Activated CD4-positive, alpha-beta T cell treated with anti-CD3 and anti-CD28 coated beads for 36 hours (primary cell): ENCODE measurements around the gene CES3. TPM values are rescaled to one million over a fixed set of nuclear protein-coding genes. Genes with fewer than 3 reads are reported as not detected.

Source experiments
- ATAC-seq: fragments of 200-7000 bp; cut with Tn5 transposase; one replicate; pipeline ENCODE4 v1.10.0; 2021; ENCODE audit warnings: mild to moderate bottlenecking, moderate library complexity
- CTCF ChIA-PET: fragments of 350-600 bp; sonication (Branson Sonifier 250); formaldehyde crosslinking; loops from one replicate; lab custom pipeline; 2021; ENCODE audit warnings: antibody characterized with exemption; lab: Charles Lee
- POLR2A ChIA-PET: fragments of 350-600 bp; sonication (Branson Sonifier 250); formaldehyde crosslinking; loops from one replicate; lab custom pipeline; 2021; ENCODE audit warnings: antibody characterized with exemption, inconsistent platforms; lab: Charles Lee
- DNase-seq: peaks from one replicate; pipeline ENCODE4 v3.0.0-alpha.2; 2020
- H3K27ac Mint-ChIP-seq: one replicate; pipeline ENCODE4 v1.8.0; 2021; ENCODE audit warnings: mixed read lengths
- H3K27me3 Mint-ChIP-seq: one replicate; pipeline ENCODE4 v1.8.0; 2021; ENCODE audit warnings: mixed read lengths
- H3K36me3 Mint-ChIP-seq: one replicate; pipeline ENCODE4 v1.8.0; 2021; ENCODE audit warnings: low read depth, mixed read lengths
- H3K4me1 Mint-ChIP-seq: one replicate; pipeline ENCODE4 v1.8.0; 2021; ENCODE audit warnings: mixed read lengths
- H3K4me3 Mint-ChIP-seq: one replicate; pipeline ENCODE4 v1.8.0; 2021; ENCODE audit warnings: mild to moderate bottlenecking, moderate library complexity, mixed read lengths
- H3K9me3 Mint-ChIP-seq: one replicate; pipeline ENCODE4 v1.8.0; 2021; ENCODE audit warnings: low read depth, mixed read lengths
- intact Hi-C, 2 experiments: fragments of 100-400 bp; cut with DNase I in 1 of 2; cut with micrococcal nuclease in 1 of 2; formaldehyde crosslinking; loops; one replicate each; pipeline versions ENCODE4 v1.14.2 to v1.15.1; 2022 to 2024; cut with DNase I, micrococcal nuclease
- total RNA-seq, 2 experiments: library from RNA; stranded (reverse); gene quantifications; one replicate each; pipeline ENCODE4 v1.2.3, GENCODE V29; 2021

Gene CES3
- total RNA-seq, 2 experiments from 2014 or later = 1.6 to 1.9 TPM

DNA sequence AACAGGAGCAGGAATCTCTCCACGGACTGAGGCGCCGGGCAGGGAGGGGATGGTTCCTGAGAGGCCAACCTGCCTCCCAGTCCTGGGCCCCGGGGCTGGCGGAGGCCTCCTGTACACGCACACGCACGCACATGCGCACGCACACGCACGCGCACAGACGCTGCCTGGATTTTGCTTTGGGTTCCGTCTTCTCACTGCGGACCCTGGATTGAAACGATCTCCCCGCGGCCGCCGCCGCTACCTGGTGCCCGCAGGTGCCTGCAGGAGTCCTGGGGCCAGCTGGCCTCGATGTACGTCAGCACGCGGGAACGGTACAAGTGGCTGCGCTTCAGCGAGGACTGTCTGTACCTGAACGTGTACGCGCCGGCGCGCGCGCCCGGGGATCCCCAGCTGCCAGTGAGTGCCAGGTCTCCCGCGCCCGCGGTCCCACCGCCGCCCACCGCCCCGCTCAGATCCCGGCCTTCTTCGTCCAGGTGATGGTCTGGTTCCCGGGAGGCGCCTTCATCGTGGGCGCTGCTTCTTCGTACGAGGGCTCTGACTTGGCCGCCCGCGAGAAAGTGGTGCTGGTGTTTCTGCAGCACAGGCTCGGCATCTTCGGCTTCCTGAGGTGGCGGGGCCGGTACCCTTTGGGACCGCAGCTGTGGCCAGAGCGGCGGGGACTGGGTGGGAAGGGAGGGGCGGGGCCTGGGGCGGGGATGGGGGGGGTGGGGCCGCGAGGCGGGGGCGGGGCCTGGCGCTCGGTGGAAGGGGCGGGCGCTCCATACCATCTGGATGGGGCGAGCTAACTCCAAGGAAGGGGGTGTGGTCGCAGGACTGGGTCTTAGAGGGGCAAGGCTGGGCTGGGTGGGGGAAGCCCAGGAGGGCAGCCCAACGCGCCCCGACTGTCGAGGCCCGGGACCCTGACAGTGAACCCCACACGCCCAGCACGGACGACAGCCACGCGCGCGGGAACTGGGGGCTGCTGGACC is 39.6 kb downstream of the CES3 start:
- intact Hi-C loops = loop anchor here (1.0 to 2.0 kb wide), 3 partner anchors 13 to 16 kb away; no protein-coding TSS in a partner anchor
- no peaks in the 10 kb centered on the region for H3K9me3 Mint-ChIP-seq
- peak; percentile 80 for ATAC-seq
- peak overlapping the region; percentile 74 for H3K4me3 Mint-ChIP-seq
- POLR2A ChIA-PET = no interaction called here
- H3K36me3 Mint-ChIP-seq = peaks cover 5% of the 10 kb centered on the region
- peak overlapping the region; percentile 87 for H3K27ac Mint-ChIP-seq
- H3K4me1 Mint-ChIP-seq = peaks cover 15% of the 10 kb centered on the region
- DNase-seq = peak; percentile 79
- no peaks in the 10 kb centered on the region for H3K27me3 Mint-ChIP-seq
- CTCF ChIA-PET = interaction anchor here (2.0 kb wide), 1 partner anchor 17 kb away, joined by 5 read pairs; no protein-coding TSS in a partner anchor

DNA sequence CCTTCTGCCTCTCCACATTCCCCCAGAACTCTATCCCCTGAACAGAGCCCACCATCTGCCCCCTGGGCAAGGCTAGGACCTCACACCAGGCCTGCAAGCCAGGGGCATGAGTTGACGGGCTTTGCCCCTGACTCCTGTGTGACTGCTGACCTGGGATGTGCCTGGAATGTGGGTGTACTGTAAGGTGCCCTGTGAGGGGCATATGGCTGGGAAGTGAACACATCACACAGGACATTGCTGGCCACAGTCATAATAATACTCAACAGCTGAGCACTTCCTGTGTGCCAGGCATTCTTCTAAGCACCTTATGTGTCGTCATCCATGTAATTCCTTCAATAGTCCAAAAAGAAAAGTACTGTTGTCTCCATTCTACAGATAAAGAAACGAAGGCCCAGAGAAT is 40.7 kb downstream of the CES3 start:
- intact Hi-C loops = loop anchor here (1.0 to 2.0 kb wide), 2 partner anchors 12 to 17 kb away; no protein-coding TSS in a partner anchor
- ATAC-seq = no peak
- DNase-seq = no peak
- H3K36me3 Mint-ChIP-seq = peaks cover 5% of the 10 kb centered on the region
- peaks cover 15% of the 10 kb centered on the region for H3K4me1 Mint-ChIP-seq
- H3K9me3 Mint-ChIP-seq = no peaks in the 10 kb centered on the region
- CTCF ChIA-PET = interaction anchor here (0.5 to 2.0 kb wide), 2 partner anchors 16 to 265 kb away, joined by 3 to 5 read pairs; no protein-coding TSS in a partner anchor
- H3K4me3 Mint-ChIP-seq = peak overlapping the region; percentile 5
- H3K27me3 Mint-ChIP-seq = no peaks in the 10 kb centered on the region
- POLR2A ChIA-PET = no interaction called here
- no peak overlapping the region for H3K27ac Mint-ChIP-seq

GRCh38 chr16:67006930-67007658 is 46.0 kb downstream of the CES3 start:
- DNase-seq (no peak), ATAC-seq (peak; percentile 37)
- H3K4me1 Mint-ChIP-seq = peaks cover 5% of the 10 kb centered on the region
- ChIA-PET POLR2A (interaction anchor here (0.6 to 1.0 kb wide), 2 partner anchors 99 to 103 kb away, joined by 5 read pairs; no protein-coding TSS in a partner anchor), CTCF (interaction anchor here (0.5 to 1.7 kb wide), 7 partner anchors 11 to 596 kb away, joined by 3 to 14 read pairs (median 4); no protein-coding TSS in a partner anchor)
- H3K27me3 Mint-ChIP-seq = no peaks in the 10 kb centered on the region
- no peak overlapping the region for H3K4me3 Mint-ChIP-seq
- no peak overlapping the region for H3K27ac Mint-ChIP-seq
- peaks cover 5% of the 10 kb centered on the region for H3K36me3 Mint-ChIP-seq
- H3K9me3 Mint-ChIP-seq = no peaks in the 10 kb centered on the region
- intact Hi-C loops = no loop called here

- H3K4me3 Mint-ChIP-seq = no peak overlapping the region
- no peak overlapping the region for H3K27ac Mint-ChIP-seq
- POLR2A ChIA-PET = interaction anchor here (0.6 kb wide), 1 partner anchor 94 kb away, joined by 3 read pairs; no protein-coding TSS in a partner anchor
- peaks cover 10% of the 10 kb centered on the region for H3K4me1 Mint-ChIP-seq
- no peaks in the 10 kb centered on the region for H3K27me3 Mint-ChIP-seq
- ATAC-seq (no peak), DNase-seq (no peak)
- H3K9me3 Mint-ChIP-seq = no peaks in the 10 kb centered on the region
- H3K36me3 Mint-ChIP-seq = peaks cover 3% of the 10 kb centered on the region
- CTCF ChIA-PET = interaction anchor here (1.2 to 1.9 kb wide), 2 partner anchors 8 to 13 kb away, joined by 3 to 9 read pairs; no protein-coding TSS in a partner anchor
- intact Hi-C loops = no loop called here
These were observed 48.1 kb downstream of the CES3 start for GRCh38 chr16:67009158-67009557.

DNA sequence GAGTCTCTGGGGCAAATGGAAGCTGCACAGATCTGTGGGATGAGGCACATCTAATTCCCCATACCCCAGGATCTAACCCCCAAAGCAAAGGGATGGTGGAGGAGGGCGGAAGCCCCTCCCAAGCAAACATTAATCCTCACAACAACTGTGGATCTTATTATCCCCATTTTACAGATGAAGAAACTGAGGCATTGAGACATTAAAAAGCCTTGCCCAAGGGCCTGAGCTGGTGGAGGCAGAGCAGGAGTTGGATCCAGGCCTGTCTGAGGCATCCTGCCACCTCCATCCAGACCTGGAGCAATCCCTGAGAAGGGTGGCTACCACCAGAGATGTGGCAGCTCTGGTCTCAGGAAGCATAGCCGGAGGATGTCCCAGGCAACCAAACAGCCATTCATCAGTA is 50.2 kb downstream of the CES3 start:
- Mint-ChIP-seq H3K27ac (no peak overlapping the region), H3K27me3 (peaks cover 2% of the 10 kb centered on the region), H3K4me3 (no peak overlapping the region), H3K9me3 (no peaks in the 10 kb centered on the region), H3K4me1 (peaks cover 19% of the 10 kb centered on the region), H3K36me3 (no peaks in the 10 kb centered on the region)
- DNase-seq = no peak
- ChIA-PET POLR2A (interaction anchor here (0.6 kb wide), 2 partner anchors 157 to 298 kb away, joined by 3 to 9 read pairs; no protein-coding TSS in a partner anchor), CTCF (interaction anchor here (0.6 to 1.0 kb wide), 4 partner anchors 21 to 634 kb away, joined by 3 read pairs; no protein-coding TSS in a partner anchor)
- no peak for ATAC-seq
- intact Hi-C loops = no loop called here

DNA sequence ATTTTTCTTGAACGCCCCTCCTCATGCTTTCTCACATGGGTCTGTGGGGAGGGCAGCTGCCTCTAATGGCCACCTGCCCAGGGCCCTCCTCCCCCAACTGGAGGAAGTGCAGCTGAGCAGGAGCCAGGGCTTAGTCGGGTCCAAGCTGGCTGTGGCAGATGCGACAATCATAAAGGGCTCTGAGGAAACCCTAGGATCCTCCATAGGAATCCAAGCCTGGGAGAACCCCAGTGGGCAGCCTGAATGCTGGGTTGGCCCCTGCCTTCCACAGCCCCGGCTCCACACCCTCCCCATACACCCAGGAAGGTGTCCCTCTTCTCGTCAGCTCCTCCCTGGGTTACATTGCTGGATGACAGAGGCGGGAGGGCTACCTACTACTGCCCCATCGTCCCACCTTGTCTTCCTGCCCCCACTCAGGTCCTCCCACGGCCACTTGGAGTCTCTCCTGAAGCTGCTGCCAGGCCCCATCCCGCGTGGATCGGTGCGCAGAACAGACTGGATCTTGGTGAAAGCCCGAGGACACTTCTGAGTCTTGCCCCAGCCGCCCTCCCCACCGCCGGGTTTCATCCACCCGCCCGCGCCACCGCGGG is 52.3 kb downstream of the CES3 start:
- Mint-ChIP-seq H3K9me3 (no peaks in the 10 kb centered on the region), H3K27me3 (peaks cover 2% of the 10 kb centered on the region), H3K27ac (peak overlapping the region; percentile 60), H3K4me3 (peak overlapping the region; percentile 73), H3K4me1 (peaks cover 17% of the 10 kb centered on the region), H3K36me3 (no peaks in the 10 kb centered on the region)
- DNase-seq (no peak), ATAC-seq (no peak)
- CTCF ChIA-PET = interaction anchor here (0.5 to 2.9 kb wide), 19 partner anchors 9 to 172 kb away, joined by 3 to 21 read pairs (median 5); partner anchors contain the start of genes B3GNT9, CES4A and FBXL8
- intact Hi-C loops = loop anchor here (1.0 kb wide), 2 partner anchors 12 to 36 kb away; no protein-coding TSS in a partner anchor
- POLR2A ChIA-PET = interaction anchor here (1.1 to 1.5 kb wide), 2 partner anchors 9 to 28 kb away, joined by 3 to 20 read pairs; no protein-coding TSS in a partner anchor

DNA sequence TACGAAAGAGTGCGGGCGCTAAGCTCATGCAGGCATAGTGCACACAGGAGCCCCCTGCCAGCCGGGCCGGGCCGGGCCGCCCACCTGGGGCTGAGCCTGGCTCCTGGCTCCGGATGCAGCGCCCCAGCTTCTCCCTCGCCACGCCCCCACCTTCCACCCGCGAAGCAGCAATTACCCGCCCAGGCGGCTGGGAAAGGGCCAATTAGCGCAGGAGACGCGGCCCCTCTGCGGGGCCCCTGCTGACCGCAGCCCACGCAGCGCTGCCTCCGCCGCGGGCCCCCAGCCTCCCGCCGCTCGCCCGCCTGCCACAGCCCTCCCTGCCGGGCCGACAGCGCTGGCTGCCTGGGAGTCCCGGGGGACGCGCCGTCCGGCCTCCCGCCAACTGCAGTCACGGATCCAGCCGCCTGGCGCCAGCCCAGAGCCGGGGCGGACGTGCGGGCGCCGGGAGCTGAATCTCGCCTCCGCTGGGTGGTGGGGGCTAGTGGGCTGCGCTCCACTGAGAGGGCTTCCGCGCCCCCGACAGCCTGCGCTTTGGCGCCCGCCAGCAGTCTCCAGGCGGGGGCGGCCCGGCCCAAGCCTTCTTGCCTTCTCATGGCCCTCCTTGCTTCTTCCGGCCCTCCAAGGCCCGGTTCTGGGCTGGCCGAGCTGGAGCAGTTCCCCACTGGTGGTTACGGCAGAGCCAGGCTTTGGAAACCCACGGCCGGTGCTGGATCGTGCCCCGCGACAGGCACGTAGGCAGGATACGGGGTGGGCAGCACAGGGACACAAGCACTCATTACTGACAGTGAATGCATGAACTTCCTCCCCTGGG is 53.0 kb downstream of the CES3 start:
- ATAC-seq = peak; percentile 44
- POLR2A ChIA-PET = interaction anchor here (1.1 to 1.5 kb wide), 2 partner anchors 10 to 29 kb away, joined by 3 to 20 read pairs; no protein-coding TSS in a partner anchor
- H3K9me3 Mint-ChIP-seq = no peaks in the 10 kb centered on the region

GRCh38 chr16:67014634-67015312 is 53.7 kb downstream of the CES3 start:
- no peak for ATAC-seq
- no peak for DNase-seq
- Mint-ChIP-seq H3K4me1 (peaks cover 17% of the 10 kb centered on the region), H3K9me3 (no peaks in the 10 kb centered on the region), H3K27ac (peak overlapping the region; percentile 86), H3K4me3 (peak overlapping the region; percentile 75), H3K36me3 (no peaks in the 10 kb centered on the region), H3K27me3 (peaks cover 2% of the 10 kb centered on the region)
- intact Hi-C loops = loop anchor here in 1 of 2 experiments (1.0 to 2.0 kb wide), 2 partner anchors 30 to 60 kb away; no protein-coding TSS in a partner anchor
- ChIA-PET CTCF (interaction anchor here (0.8 to 2.8 kb wide), 9 partner anchors 12 to 171 kb away, joined by 3 to 21 read pairs (median 5); no protein-coding TSS in a partner anchor), POLR2A (interaction anchor here (1.1 kb wide), 1 partner anchor 11 kb away, joined by 3 read pairs; no protein-coding TSS in a partner anchor)

More for the DNA sequence above, 53.0 kb downstream of the CES3 start:
- H3K4me3 Mint-ChIP-seq = peak overlapping the region; percentile 75
- CTCF ChIA-PET = interaction anchor here (0.5 to 2.9 kb wide), 21 partner anchors 9 to 171 kb away, joined by 3 to 21 read pairs (median 4); partner anchors contain the start of genes B3GNT9 and FBXL8
- peak; percentile 88 for DNase-seq
- peak overlapping the region; percentile 86 for H3K27ac Mint-ChIP-seq
- H3K36me3 Mint-ChIP-seq = no peaks in the 10 kb centered on the region
- peaks cover 17% of the 10 kb centered on the region for H3K4me1 Mint-ChIP-seq
- intact Hi-C loops = loop anchor here (1.0 to 2.0 kb wide), 3 partner anchors 13 to 37 kb away; no protein-coding TSS in a partner anchor
- peaks cover 2% of the 10 kb centered on the region for H3K27me3 Mint-ChIP-seq

DNA sequence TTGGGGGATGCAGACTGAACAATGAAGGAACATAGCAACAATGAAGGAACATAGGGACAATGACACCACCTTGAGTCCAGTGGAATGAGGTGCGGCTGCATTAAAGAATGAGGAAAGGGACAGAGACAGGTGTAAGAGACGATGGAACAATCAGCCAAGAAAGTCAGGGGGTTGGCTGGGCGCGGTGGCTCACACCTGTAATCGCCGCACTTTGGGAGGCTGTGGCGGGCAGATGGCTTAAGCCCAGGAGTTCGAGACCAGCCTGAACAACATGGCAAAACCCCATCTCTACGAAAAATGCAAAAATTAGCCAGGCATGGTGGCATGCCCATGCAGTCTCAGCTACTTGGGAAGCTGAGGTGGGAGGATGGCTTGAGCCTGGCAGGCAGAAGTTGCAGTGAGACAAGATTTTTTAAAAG is 54.3 kb downstream of the CES3 start:
- no peak overlapping the region for H3K27ac Mint-ChIP-seq

More for the DNA sequence above, 54.3 kb downstream of the CES3 start:
- CTCF ChIA-PET = interaction anchor here (1.4 to 6.0 kb wide), 3 partner anchors 13 to 140 kb away, joined by 6 to 55 read pairs (median 21); partner anchors contain the start of gene CBFB
- H3K36me3 Mint-ChIP-seq = no peaks in the 10 kb centered on the region
- intact Hi-C loops = loop anchor here in 1 of 2 experiments (1.0 to 2.0 kb wide), 2 partner anchors 31 to 61 kb away; no protein-coding TSS in a partner anchor
- peak; percentile 26 for DNase-seq
- ATAC-seq = no peak
- POLR2A ChIA-PET = interaction anchor here (0.7 kb wide), 1 partner anchor 260 kb away, joined by 7 read pairs; no protein-coding TSS in a partner anchor
- peaks cover 2% of the 10 kb centered on the region for H3K27me3 Mint-ChIP-seq
- H3K4me1 Mint-ChIP-seq = peaks cover 17% of the 10 kb centered on the region
- no peaks in the 10 kb centered on the region for H3K9me3 Mint-ChIP-seq
- H3K4me3 Mint-ChIP-seq = peak overlapping the region; percentile 75
